ENCODE data around the gene EPN1.
A peak's percentile ranks its signal among the peaks of the same experiment; 100 is the strongest.

The EPN1 gene

DNA sequence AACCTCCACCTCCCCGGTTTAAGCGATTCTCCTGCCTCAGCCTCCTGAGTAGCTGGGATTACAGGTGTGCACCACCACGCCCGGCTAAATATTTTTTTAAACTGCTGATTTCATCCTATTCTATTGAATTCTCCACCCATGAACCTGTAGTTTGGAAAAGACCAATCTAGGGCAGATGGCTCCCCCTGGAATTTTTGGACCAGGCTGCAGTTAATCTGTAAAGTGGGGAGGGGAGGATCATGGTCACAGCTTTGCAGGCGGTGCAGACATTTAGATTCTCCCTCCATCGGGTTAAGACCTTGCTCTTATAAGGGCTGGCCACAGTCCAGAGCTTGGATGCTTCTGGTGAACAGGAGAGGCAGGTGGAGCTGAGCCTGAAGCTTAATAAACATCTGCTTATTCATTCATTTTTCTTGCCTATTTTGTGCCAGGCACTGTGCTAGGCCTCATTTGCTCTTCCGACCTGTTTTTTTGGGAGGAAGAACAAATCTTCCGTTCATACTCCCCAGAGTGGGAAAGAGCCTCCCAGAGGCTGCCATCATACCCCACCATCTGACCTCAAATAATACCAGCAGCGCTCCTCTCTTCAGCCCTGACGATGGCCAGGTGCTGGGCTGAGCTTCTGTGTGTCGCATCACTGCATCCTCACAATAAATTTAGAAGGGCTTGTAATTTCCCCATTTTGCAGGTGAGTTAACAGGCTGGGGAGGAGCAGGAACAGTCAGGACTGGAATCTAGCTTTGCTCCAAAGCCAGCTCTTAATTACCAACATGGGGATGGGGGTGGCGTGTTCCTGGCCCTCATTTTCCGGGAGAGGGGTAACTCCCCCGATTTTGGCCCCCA, 27.9 kb upstream of the EPN1 start:
- no peak for DNase-seq (ENCODE audit: low spot score)

GRCh38 chr19:55647732-55648584, 27.1 kb upstream of the EPN1 start, which contains the start of gene CCDC106:
Gene CCDC106, plus strand, starts transcription at chr19:55648212. Its CDS starts 835 bp downstream, at chr19:55649047.
- DNase-seq (ENCODE audit: low spot score): peak; percentile 69

DNA sequence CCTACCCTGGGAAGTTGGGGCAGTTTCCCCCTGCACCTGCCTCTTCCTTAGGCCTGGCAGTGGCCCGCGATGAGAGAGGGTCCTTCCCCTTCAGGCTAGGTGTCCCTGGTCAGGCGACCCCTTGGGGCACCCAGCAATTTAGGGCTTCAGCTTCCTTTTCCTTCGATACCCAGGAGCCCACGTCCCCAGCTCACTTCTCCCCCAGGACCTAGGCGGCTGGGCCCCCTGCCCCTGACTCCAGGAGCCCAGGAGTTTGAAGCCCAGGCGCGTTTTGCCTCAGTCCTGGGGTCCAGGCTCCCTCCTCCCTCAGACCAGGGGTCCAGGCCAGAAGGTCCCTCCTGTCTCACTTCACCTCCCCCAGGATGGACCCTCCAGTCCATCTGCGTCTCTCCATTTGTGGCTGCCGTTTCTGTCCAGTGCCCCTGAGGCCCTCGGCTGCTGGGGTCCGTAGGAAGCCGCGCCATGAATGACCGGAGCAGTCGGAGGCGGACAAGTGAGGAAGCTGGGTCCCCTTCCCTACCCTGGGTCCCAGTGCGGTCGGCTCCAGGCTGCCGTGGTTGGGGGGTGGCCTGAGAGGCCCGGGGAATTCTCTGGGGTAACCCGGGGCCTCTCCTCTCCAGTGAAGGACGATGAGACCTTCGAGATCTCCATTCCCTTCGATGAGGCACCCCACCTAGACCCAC, 26.3 kb upstream of the EPN1 start:
- no peak for DNase-seq (ENCODE audit: low spot score)

- no peak for DNase-seq (ENCODE audit: low spot score)
These were observed 25.5 kb upstream of the EPN1 start for GRCh38 chr19:55649268-55650125.

- no peak for DNase-seq (ENCODE audit: low spot score)
These were observed 24.9 kb upstream of the EPN1 start for GRCh38 chr19:55650126-55650557.

DNA sequence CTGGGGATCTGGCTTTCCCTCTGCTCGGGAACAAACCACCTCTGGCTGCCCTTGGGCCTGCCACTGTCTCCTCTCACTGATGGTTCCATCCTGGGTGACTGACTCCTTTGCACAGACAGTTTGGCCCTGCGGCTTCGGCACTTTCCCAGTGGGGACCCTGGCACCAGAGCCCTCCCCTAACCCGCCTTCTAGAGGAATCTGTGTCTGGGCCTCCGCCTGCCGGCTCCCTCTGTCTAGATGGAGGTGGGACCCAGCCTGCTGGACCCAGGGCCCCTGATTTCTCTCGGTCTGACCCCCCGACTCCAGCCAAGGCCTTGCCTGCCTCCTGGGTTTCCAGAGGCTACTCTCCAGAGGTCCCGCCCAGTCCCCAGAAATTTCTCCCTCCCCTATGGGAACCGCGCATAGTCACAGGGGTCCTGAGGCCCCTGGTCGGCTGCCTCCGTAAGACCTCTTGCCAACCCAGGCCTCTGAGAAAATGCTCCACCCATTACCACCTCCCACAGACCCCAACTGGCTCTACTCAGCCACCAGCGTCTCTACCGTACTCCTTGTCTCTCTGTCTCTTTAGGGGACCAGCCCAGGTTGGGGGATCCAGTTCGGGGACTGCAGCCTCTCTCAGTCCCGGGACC, 24.3 kb upstream of the EPN1 start:
- DNase-seq (ENCODE audit: low spot score): no peak

DNA sequence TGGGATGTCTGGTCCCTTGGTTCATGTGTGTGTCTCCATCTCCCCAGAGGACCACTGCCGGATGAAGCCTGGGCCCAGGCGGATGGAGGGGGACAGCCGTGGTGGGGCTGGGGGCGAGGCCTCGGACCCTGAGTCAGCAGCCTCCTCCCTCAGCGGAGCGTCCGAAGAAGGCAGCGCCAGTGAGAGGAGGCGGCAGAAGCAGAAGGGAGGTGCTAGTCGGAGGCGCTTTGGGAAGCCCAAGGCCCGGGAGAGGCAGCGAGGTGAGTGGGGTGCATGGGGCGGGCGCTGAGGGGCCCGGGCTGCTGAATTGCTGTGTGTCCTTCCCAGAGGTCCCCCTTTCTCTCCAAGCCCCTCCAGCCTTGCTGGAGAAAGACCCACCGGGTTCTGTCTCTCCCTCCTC, 23.8 kb upstream of the EPN1 start:
- no peak for DNase-seq (ENCODE audit: low spot score)

GRCh38 chr19:55652311-55653128, 22.5 kb upstream of the EPN1 start:
- no peak for DNase-seq (ENCODE audit: low spot score)

- peak; percentile 78 for DNase-seq (ENCODE audit: low spot score)
These were observed 21.2 kb upstream of the EPN1 start for GRCh38 chr19:55653651-55654322.

GRCh38 chr19:55654323-55654867, 20.6 kb upstream of the EPN1 start:
- peak; percentile 82 for DNase-seq (ENCODE audit: low spot score)

DNA sequence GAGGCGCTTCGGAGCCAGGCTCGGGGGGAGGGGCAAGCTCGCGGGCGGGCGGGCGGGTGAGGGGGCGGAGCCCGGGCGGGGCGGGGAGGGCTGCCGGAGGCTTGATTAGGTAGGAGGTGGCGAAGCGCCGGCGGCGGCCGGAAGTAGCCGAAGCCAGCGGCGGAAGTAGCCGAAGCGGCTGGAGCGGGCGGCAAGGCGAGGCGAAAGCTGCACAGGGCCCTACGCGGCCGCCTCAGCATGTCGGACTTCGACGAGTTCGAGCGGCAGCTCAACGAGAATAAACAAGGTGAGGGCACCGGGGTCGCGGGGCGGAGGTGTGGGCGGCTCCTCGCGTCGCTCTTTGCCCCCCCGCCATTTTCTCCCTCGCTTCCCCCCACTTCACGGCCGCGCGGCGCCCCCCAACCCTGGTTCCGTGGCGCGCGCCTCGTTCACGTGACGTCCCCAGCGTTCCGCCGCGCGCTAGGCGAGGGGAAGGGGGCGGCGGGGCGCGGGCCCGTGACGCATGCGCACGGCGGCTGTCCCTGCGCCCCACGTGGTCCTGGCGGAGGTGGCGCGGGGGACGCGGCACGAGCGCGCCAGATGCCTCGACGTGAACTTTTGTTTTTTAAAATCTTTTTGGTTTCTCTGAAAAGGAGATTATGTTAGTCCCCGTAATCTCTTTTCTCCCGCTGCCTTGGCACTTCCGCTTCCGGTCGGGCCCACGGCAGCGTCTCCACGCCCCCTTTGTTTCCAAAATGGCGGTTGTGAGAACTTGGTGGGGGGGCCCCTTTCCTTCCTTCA, 20.0 kb upstream of the EPN1 start, which contains the start of gene U2AF2:
Gene U2AF2, plus strand, starts transcription at position 168 of the 780 bp plus-strand sequence. Its CDS starts 70 bp downstream, at position 238.
- DNase-seq (ENCODE audit: low spot score): peak; percentile 91

DNA sequence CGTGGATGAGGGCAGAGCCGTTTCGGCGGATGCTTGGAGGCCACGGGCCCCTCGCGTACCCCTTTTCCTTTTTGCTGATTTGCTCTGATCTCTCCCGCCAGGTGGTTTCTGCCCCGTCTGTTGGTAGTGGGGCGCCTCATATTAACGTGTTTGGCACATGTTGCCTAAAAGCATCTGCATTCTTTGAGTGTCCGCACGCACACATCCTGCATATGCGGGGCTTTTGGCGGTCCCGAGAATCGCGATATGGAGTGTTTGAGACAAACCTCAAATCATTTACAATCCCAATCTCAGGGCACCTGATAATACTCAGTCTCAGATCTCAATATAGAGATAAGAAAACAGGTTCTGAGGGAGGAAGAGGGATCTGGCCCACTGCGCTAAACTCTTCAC, 19.4 kb upstream of the EPN1 start:
- DNase-seq (ENCODE audit: low spot score): no peak

- no peak for DNase-seq (ENCODE audit: low spot score)
These were observed 18.5 kb upstream of the EPN1 start for GRCh38 chr19:55656552-55656951.

DNA sequence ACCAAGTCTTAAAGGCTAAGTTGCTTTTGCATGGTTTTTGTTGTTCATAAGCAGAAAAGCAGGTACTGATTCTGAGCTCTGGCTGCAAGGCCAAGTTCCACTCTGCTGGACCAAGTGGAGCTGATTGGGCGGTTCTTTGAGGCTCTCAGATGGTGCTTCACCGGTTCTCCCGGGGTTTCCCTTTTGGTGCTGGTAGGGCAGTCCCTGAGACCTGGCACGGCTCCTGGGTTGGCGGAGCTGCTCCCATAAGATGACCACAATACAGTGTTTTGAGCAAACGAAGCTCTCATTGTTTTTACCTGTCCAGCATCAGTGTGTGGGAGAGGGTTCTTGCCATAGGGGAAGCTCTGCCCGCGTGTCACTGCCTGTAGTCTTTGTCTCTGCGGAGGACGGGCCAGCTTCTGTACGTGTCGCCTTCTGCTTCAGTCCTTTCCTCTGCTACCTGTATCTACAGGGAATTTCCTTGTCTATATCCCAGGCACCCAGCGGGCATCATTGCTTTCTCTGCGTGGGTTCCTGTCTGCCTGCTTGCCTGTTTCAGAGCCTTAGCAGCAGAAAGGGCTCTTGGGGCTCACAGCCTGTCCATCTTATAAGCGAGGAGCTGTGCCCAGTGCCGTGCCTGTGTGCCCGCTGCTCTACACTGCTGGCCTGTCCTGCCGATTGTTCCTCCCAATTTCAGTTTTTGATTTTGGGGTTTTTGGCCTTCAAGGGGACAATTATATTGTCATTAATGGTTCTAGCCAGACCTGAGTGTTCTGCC, 17.9 kb upstream of the EPN1 start:
- DNase-seq (ENCODE audit: low spot score): no peak

- no peak for DNase-seq (ENCODE audit: low spot score)
These were observed 16.1 kb upstream of the EPN1 start for GRCh38 chr19:55658846-55659459.

DNA sequence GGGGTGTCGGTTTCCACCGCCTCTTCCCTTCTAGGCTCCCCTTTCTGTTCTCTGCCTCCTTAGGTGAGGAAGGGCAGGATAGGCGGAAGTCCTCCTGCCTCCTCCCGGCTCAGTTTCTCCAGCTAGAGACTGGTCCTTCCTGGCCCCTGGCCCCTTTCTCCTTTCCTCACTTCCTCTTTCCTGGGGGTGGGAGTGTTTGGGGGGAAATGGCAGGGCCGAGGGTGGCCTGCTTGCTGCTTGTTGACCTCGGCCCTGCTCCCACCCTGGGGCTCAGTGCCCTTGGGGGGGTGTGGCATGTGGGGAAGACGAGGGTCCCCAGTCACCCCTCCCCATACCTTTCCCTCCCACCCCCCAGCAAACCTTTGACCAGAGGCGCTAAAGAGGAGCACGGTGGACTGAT, 15.2 kb upstream of the EPN1 start:
- DNase-seq (ENCODE audit: low spot score): no peak

DNA sequence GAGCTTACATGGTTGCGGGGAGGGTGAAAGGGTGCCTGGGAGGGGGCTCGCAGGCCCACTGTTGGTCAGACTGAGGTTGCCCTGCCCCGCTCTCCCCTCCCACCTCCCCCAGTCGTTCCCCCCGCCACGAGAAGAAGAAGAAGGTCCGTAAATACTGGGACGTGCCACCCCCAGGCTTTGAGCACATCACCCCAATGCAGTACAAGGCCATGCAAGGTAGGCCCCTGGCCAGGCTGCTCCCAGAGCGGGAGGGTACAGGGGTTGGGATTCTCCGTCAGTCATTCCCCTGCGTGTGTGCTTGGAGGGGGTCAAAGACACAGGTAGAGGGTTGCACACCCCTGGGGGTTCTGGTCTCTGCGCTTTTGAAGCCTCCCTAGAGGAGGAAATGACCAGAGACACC, 14.6 kb upstream of the EPN1 start:
- no peak for DNase-seq (ENCODE audit: low spot score)
